ENCODE measurements around the gene C1orf21.

DNA sequence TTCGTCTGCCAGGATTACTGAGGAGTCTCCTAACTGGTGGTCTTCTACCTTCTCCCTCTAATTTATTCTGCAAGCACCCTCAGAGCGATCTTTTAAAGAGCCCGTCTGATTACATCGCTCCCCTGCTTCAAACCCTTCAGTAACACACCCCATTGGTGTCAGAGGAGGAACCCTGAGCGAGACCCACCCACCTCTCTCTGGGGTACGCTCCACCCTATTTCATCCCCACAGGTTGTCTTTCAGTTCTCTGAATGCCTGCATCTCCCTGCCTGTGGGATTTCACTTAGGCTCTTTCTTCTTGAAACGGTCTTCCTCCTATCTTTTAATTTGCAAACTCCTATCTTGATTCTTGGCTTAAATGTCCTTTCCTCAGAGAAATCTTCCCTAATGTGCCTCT, 39.4 kb downstream of the C1orf21 start:
- TF ChIP-seq, protein P1, sequence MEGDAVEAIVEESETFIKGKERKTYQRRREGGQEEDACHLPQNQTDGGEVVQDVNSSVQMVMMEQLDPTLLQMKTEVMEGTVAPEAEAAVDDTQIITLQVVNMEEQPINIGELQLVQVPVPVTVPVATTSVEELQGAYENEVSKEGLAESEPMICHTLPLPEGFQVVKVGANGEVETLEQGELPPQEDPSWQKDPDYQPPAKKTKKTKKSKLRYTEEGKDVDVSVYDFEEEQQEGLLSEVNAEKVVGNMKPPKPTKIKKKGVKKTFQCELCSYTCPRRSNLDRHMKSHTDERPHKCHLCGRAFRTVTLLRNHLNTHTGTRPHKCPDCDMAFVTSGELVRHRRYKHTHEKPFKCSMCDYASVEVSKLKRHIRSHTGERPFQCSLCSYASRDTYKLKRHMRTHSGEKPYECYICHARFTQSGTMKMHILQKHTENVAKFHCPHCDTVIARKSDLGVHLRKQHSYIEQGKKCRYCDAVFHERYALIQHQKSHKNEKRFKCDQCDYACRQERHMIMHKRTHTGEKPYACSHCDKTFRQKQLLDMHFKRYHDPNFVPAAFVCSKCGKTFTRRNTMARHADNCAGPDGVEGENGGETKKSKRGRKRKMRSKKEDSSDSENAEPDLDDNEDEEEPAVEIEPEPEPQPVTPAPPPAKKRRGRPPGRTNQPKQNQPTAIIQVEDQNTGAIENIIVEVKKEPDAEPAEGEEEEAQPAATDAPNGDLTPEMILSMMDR (IDR thresholded peaks at IDR 0.05): no peak
- no peak for TF ChIP-seq EZH2 (IDR thresholded peaks at IDR 0.05; ENCODE audit: borderline replicate concordance, insufficient read depth, low read depth, low read length, poor library complexity, severe bottlenecking)
